ENCODE data around the gene TLX3.

- TF ChIP-seq CTCF (IDR thresholded peaks at IDR 0.05; ENCODE audit: low read depth, low read length) (no peak), MYC (IDR thresholded peaks at IDR 0.05; ENCODE audit: low read depth, low read length) (no peak), POLR2A (IDR thresholded peaks at IDR 0.05; ENCODE audit: extremely low read depth, insufficient read length) (no peak), MAX (IDR thresholded peaks at IDR 0.05; ENCODE audit: low read depth, low read length) (no peak)
Observed at GRCh38 chr5:171310819-171311321, 1.8 kb downstream of the TLX3 start.
